ENCODE data around the gene ABCG4.
"Not testable (repeated sequence)": the region's sequence is repeated elsewhere in the genome, so short reads cannot be mapped to it uniquely, and the experiment has no call there.

Gene ABCG4

DNA sequence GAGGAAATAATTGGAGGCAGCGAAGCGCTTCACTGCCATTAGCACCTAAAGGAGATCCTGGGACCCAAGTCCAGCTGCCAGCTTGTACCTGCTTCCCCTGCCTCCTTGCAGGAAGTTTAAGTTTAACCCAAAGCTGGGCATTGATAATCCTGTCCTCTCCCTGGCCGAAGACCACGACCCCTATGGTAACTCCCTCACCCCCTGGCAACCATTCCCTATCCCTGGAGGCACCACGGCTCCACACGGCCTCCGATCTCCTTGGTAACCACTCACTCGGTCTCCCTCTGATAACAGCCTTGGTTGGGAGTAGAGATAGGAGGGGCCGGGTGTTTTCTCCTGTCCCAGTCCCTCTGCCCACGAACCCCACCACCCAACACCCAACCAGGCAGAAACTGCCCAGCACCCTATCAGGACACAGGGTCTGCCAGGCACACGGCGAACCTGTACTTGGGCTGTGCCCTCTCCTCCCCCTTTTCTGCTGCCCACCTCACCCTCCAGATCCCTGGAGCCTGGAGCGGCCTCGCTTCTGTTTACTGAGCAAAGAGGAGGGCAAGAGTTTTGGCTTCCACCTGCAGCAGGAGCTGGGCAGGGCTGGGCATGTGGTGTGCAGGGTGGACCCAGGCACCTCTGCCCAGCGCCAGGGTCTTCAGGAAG lies 37.3 kb downstream of the ABCG4 start:
- DNase-seq = no peak

DNA sequence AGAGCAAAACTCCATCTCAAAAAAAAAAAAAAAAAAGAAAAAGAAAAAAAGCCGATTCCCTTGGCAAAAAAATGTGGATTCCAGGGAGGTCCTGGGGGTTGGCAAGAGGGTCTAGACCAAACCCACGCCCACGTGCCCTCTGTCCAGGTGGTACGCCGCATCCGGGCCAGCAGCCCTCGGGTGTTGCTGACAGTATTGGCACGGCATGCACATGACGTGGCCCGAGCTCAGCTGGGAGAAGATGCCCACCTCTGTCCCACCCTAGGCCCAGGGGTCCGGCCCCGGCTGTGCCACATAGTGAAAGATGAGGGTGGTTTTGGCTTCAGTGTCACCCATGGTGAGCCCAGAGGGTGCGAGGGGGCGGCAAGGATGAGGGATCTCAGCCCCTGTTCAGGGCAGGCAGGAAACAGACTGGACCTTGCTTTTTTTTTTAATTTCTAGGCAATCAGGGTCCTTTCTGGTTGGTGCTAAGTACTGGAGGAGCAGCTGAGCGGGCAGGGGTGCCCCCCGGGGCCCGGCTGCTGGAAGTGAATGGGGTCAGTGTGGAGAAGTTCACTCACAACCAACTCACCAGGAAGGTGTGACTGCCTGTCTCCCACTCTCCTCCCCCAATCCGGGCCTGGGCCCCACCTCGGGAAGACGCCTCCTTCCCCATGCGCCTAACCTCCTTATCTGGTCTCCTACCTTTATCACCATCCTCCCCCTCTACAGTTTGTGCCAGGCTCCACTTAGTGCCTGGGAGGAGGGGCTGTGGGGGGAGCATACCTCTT lies 38.5 kb downstream of the ABCG4 start:
- DNase-seq = no peak

DNA sequence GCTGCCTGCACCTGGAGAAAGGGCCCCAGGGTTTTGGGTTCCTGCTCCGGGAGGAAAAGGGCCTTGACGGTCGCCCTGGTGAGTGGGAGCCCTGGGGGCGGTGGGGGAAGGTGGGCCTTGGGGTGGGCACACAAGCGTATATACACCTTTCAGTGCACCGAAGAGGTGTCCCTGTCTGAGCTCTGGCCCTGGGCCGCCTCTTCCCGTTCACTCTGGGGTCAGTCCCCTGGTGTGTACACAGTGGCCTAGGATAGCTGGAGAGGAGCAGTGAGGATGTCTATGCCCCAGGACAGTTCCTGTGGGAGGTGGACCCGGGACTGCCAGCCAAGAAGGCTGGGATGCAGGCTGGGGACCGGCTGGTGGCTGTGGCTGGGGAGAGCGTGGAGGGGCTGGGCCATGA lies 39.2 kb downstream of the ABCG4 start:
- no peak for DNase-seq

DNA sequence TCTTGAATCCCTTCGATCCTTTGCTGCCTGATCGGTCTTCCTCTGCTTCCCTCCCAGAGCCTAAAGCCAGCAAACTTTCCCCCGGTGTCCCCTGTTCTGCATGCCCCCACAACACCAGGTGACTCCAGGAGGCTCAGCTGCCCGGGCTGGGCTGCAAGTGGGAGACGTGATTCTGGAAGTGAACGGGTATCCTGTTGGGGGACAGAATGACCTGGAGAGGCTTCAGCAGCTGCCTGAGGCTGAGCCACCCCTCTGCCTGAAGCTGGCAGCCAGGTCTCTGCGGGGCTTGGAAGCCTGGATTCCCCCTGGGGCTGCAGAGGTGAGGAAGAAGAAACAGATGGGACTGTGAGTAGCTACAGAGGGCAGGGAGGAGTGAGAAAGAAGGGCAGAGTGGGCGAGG lies 40.0 kb downstream of the ABCG4 start:
- DNase-seq = no peak

DNA sequence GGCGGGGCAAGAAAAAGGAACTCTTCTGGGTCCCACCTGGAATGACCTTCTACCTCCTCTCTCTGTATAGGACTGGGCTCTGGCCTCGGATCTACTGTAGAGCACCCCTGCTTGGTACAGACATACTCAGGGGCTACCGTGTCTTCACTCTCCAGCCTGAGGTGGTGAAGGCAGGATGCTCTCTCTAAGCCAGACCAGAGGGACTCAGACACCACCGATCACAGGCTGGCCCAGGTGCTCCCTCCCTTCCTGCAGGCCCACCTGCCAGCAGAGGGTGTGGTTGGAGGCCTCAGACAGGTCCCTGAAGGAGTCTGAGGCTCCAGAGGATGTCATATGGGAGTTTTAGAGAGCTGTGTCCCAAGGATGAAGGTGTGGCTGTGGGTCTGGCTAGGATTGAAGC lies 40.5 kb downstream of the ABCG4 start:
- no peak for DNase-seq

DNA sequence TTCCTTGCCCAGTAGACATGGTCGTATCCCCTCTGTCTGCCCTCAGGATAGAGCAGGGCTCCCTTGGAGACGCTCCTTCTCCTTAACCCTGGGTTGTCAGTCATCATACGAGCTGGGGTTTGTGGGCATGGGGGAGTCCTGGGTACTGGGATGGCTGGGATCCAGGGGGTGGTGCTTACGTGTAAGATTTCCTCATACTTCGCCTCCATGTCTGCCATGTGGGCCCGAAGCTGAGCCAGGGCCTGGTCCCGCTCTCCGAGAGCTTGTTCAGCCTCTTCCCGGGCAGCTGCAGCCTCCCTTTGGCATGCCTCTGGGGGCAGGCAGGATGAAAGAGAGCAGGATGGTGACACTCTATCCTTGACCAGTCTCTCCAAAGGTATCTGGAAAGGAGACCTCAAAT lies 41.7 kb downstream of the ABCG4 start:
- no peak for DNase-seq

DNA sequence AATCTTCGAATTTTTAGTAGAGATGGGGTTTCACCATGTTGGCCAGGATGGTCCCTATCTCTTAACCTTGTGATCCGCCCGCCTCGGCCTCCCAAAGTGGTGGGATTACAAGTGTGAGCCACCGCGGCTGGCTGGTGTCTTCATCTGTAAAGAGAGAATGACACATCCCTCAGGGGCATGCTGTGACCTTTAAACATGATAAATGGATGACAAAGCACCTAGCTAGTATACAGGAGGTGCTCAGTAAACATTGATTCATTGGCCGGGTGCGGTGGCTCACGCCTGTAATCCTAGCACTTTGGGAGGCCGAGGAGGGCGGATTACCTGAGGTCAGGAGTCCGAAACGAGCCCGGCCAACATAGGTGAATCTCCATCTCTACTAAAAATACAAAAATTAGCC lies 42.4 kb downstream of the ABCG4 start:
- DNase-seq = not testable (repeated sequence)

DNA sequence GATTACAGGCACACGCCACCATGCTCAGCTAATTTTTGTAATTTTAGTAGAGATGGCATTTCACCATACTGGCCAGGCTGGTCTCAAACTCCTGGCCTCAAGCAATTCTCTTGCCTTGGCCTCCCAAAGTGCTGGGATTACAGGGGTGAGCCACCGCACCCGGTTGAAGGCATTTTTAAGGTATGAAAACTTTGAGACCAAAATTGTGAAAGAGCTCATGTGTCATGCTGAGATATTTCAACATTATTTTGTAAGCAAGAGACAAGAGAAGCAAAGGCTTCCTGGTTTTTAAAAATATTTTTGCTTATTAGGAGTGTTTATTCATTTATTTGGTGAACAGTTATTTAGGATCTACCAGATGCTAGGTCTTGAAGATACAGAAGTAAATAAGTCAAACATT lies 43.3 kb downstream of the ABCG4 start:
- no peak for DNase-seq

DNA sequence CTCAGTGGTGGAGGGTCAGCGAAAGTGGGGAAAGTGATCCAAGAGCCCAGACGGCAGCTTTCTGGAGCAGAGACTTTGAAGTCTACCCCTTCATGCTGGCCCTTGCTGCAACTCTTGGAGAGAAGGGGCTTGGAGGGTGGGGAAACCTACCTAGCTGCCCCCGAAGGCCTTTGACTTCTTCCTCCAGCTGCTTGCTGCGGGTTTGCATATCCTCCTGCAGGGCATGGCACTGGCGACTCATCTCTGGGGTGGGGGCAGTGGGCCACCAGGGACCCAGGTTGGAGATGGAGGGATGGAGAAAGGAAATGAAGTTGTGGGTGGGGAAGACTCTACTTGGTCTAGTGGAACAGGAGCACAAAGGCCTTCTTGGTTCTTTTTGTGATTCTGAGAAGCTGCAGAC lies 44.1 kb downstream of the ABCG4 start:
- no peak for DNase-seq

DNA sequence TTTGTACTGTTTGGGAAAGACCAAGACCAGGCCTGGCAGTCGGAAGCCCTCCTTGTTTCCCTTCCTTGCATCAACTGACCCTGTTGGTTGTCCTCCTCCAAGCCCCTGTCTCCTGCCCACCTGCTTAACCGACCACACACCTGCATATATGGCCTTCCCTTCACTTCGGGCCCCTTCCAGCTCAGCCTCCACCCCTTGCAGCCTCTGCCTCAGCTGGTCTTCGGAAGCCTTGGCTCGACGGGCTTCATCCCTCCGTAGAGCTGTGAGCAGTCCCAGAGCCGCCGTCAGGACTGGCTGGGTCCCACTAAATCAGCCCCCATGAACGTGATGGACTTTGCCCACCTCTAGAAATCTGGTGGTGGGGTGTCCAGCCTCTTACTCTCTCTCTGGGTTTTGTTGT lies 44.8 kb downstream of the ABCG4 start:
- DNase-seq = no peak

DNA sequence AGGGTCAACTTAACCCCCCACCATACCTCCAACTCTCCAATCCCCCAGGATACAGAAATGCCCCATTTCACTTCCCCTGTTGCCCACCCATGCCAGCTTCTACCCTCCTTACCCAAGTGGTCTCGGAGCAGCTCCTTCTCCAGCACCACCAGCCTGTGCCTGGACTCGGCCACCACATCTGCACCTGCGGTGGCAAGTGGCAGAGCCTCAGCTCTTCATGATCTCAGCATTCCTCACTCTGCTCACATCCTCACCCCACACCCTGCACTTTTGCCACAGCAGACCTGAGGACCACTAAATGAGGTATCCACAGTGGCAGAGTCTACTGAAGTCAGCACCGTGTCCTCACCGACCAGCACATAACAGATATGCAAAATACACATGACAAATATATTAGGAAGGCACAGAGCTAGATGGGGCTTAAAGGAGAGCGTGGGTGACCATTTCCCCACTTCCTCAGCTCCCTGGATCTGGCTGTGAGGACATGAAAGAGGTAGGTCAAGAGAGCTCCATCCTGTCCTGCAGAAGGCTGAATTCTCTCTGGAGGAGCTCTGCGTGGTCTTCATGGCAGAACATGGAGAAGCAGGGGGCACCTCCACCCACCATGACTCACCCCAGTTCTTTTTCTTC lies 46.1 kb downstream of the ABCG4 start:
- no peak for DNase-seq

DNA sequence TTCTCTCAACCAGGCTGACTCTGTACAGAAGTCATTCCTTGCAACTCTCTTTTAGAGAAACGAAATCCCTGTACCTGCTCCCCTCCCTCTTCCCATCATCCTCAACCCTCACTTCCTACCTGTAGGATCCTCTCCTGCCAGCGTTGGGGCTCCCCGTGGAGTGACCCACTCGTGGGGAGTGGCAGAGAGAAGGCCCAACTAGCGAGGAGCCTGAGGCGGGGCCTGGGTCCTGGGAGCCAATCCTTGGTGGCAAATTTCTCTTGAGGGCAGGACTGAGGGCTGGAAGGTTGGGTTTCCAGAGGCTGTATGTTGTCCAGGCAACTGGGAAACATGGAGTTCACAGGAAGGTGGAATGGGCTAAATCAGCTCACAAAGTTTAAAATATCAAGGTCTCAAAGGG lies 46.8 kb downstream of the ABCG4 start:
- DNase-seq = no peak

DNA sequence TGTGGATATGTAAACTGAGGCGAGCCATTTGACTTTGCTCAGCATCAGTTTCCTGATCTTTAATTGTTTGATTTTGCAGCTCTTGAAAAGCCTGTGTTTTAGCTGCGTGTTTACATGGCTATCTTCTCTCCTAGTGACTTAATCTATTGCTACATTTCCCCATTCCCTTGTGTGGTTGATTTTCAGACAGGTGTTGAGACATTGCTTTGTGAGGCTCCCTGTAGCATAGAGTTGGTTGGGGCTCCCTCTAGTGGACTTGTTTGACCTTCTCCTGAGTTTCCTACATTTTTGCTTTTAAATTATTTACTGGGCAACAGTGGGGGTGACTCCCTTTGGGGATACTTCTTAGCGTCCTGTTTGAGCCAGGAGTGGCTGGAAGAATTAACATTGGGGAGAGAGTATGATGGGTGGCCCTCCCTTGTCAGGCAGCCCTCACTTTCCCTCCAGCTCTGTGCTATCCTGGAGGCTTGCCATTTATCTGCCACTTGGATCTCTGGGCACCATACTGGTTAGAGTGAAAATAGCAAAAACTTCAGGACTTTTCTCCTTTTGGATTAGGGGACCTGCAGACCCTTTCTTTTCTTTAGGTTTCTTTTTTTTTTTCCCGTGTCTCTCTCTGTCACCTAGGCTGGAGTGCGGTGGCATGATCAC lies 48.1 kb downstream of the ABCG4 start:
- no peak for DNase-seq

DNA sequence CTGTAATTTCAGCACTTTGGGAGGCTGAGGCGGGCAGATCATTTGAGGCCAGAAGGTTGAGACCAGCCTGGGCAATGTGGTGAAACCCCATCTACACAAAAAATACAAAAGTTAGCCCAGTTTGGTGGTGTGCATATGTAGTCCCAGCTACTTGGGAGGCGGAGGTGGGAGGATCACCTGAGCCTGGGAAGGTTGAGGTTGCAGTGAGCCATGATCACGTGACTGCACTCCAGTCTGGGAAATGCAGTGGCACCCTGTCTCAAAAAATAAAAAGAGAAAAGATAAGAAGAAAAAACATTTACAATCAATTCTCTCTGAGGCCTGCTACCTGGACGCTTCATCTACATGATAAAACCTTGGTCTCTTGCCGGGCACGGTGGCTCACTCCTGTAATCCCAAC lies 50.1 kb downstream of the ABCG4 start:
- DNase-seq = no peak

DNA sequence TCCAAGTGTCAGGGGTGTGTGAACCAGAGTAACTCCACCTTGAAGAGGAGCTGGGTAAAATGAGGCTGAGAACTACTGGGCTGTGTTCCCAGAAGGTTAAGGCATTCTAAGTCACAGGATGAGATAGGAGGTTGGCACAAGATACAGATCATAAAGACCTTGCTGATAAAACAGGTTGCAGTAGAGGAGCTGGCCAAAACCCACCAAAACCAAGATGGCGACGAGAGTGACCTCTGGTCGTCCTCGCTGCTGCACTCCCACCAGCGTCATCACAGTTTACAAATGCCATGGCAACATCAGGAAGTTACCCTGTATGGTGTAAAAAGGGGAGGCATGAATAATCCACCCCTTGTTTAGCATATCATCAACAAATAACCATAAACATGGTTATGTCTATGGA lies 52.4 kb downstream of the ABCG4 start:
- not testable (repeated sequence) for DNase-seq

DNA sequence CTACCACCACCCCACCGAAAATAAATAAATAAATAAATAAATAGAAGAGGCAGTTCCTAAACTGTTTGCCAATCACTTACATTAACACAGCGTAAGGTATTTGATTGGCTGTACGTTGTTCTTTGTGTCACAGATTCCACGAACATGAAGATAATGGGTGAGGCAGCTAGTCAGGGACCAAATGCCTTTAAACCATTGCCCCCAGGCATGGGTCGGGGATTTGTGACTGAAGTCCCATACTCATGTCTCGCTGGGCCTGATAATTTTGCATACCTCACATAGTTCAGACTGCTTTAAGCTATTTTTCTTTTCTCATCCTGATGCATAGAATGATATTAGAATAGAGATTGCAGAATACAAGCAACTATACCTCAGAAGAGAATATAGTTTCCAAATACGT lies 53.7 kb downstream of the ABCG4 start:
- DNase-seq = no peak

DNA sequence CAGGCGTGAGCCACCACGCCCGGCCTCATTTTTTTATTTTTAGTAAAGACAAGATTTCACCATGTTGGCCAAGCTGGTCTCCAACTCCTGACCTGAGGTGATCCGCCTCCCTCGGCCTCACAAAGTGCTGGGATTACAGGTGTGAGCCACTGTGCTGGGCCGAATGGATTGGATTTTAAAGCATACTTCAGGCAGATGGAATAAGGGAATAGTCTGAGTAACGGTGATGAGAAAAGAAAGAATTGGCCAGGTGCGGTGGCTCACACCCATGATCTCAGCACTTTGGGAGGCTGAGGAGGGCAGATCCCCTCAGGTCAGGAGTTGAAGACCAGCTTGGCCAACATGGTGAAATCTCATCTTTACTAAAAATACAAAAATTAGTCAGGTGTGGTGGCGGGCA lies 55.2 kb downstream of the ABCG4 start:
- no peak for DNase-seq

DNA sequence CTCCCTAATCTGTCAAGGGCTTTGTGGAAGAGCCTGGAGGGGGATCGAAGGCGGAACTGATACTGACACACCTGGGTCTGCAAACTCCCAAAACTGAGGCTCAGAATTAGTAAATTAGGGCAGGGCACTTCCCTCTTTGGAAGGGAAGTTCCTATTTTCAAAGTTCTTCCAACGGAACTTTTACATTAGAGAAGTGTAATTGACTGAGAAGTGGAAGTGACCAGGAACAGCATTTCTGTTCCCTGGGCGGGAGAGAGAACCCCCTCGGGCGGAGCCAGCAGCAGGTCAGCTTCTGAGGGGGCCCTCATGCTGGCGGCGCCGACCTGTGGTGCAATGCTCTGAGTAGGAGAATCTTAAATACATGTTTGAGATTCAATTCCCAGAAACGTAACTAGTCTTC lies 56.2 kb downstream of the ABCG4 start:
- DNase-seq = no peak

DNA sequence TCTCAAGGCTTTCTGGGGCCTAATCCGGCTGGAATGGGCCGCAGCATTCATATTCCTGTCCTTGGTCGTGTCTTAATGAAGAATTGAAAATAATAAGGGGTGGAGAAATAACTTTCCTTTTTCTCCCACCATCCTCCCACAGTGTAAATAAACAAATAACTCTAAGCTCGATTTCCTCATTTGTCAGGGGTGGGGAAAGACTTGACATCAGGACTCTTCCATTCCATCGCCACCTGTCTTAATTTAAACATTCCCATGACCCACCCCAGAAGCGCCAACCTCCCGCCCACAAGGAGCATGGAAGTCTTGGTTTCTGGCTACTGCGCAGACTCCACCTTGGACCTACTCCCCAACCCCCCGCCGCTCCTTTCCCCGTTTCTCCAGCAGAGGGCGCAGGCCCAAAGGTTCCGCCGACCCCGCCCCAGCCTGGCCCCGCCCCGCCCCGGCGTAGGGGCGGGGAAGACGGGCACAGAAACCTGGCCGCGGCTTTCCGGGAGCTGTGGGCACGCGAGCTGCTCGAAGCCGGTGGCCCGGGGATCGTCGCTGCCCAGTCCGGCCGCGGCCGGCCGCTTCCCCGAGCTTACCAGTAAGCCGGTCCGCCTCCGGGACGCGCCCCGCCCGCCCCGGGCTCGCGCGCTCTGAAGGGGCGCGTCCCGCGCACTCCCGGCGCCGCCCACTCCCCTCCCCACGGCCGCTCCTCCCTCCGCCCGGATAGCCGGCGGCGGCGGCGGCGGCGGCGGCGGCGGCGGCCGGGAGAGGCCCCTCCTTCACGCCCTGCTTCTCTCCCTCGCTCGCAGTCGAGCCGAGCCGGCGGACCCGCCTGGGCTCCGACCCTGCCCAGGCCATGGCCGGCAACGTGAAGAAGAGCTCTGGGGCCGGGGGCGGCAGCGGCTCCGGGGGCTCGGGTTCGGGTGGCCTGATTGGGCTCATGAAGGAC lies 57.0 kb downstream of the ABCG4 start, which contains the start of gene CBL:
TSS of gene CBL (plus strand) at position 766 of the 937 bp plus-strand sequence. CDS start at position 845, 79 bp downstream.
- DNase-seq = peak; percentile 21

DNA sequence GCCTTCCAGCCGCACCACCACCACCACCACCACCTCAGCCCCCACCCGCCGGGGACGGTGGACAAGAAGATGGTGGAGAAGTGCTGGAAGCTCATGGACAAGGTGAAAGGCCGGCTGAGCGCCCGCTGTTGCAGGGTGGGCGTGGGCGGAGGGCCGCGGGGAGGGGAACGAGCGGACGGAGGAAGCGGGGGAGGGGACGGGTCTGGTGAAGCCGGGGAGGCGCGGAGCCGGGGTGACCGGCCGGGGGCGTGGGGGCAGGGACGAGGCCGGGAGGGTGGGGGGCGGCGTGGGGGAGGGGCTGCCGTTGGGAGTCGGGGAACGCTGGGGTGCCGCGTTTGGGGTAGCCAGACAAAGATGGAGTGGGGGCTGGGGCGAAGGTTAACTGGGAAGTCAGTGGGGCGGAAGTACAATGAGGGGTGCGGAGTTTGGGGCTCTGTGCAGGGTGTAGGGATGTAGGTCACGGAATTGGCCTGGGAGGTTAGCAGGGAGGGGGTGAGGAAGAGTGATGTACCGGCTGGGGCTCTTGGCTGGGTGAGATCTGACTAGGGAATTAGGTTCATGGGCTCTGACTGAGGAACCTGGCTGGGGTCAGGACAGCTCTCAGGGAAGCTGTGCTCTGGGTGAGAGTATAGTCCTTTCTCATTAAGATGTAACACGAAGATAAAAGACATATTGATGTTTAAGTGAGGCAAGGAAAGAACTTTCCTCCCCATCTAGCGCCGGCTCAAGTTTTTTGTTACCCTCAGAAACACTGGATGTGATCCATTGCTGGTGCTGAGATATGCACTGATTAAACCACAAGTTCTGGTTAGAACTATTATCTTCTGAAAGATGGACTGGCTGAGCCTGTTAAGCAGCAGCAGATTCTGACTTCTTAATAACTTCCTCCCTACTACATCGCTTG lies 57.9 kb downstream of the ABCG4 start:
- DNase-seq = no peak

DNA sequence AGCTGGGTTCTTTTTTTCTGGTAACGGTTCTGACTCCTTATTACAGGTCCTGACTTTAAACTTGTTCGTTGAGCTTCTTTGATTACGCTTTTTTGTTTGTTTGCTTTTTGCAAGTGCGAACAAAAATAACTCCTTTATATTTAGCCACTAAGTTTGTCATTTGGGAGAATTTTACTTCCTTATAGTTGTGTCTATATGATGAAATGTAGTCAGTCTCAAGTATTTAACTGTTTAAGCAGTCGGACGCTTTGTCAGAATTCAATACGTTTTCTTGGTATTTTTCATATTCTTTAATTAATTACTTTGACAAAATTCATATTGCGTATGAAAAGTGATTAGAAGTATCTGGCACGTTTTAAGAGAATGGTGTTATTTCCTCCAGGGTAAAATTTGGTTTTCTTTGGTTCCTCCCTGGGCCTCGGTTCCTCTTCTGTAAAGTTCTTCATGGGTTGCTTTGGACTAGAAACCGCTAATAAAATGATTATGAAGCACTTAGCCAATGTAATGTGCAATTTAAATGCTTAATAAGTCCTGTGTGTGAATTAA lies 58.6 kb downstream of the ABCG4 start:
- no peak for DNase-seq
